MM.1S (cell line): ENCODE measurements around the gene MINDY4.

ENCODE experiments used
- DNase-seq: peaks from one replicate; pipeline ENCODE4 v3.0.0-alpha.2; 2015
- H2AFZ ChIP-seq: fragments of 300-600 bp; sonication (generic); 2 replicates; pipeline ENCODE4 v1.6.0; 2016; ENCODE audit warnings: antibody characterized with exemption, low read length
- H3F3A ChIP-seq: fragments of 300-600 bp; sonication (generic); 2 replicates; pipeline ENCODE4 v1.6.1; 2016; ENCODE audit warnings: mild to moderate bottlenecking, antibody characterized with exemption, low read length, moderate library complexity, mixed read lengths; ENCODE audit not compliant: insufficient read depth
- H3K27ac ChIP-seq: fragments of 300-600 bp; sonication (generic); 2 replicates; pipeline ENCODE4 v1.5.1; 2016; ENCODE audit warnings: mild to moderate bottlenecking, low read length
- H3K27me3 ChIP-seq: fragments of 300-600 bp; sonication (generic); replicated peaks from 2 replicates; pipeline ENCODE4 v1.6.0; 2016; ENCODE audit warnings: low read length; ENCODE audit not compliant: insufficient read depth
- H3K36me3 ChIP-seq: fragments of 300-600 bp; sonication (generic); replicated peaks from 2 replicates; pipeline ENCODE4 v1.6.1; 2016; ENCODE audit warnings: mild to moderate bottlenecking, low read length, mixed read lengths; ENCODE audit not compliant: insufficient read depth
- H3K4me1 ChIP-seq: fragments of 300-600 bp; sonication (generic); 2 replicates; pipeline ENCODE4 v1.6.1; 2016; ENCODE audit warnings: low read length, mixed read lengths
- H3K4me2 ChIP-seq: fragments of 300-600 bp; sonication (generic); 2 replicates; pipeline ENCODE4 v1.6.0; 2016; ENCODE audit warnings: low read depth, low read length
- H3K4me3 ChIP-seq: fragments of 300-600 bp; sonication (generic); 2 replicates; pipeline ENCODE4 v1.5.1; 2016; ENCODE audit warnings: low read length, mixed read lengths
- H3K79me2 ChIP-seq: fragments of 300-600 bp; sonication (generic); 2 replicates; pipeline ENCODE4 v1.6.1; 2016; ENCODE audit warnings: mixed run types, low read length, mixed read lengths
- H3K9ac ChIP-seq: fragments of 300-600 bp; sonication (generic); 2 replicates; pipeline ENCODE4 v1.6.1; 2016; ENCODE audit warnings: low read length, mixed read lengths
- H3K9me2 ChIP-seq: fragments of 300-600 bp; sonication (generic); replicated peaks from 2 replicates; pipeline ENCODE4 v1.6.1; 2016; ENCODE audit warnings: mild to moderate bottlenecking, low read length, mixed read lengths; ENCODE audit not compliant: insufficient read depth
- H3K9me3 ChIP-seq: fragments of 300-600 bp; sonication (generic); replicated peaks from 2 replicates; pipeline ENCODE4 v1.6.1; 2016; ENCODE audit warnings: mild to moderate bottlenecking, low read length, mixed read lengths; ENCODE audit not compliant: insufficient read depth
- H4K20me1 ChIP-seq: fragments of 300-600 bp; sonication (generic); 2 replicates; pipeline ENCODE4 v1.6.1; 2016; ENCODE audit warnings: mild to moderate bottlenecking, low read length, moderate library complexity, mixed read lengths; ENCODE audit not compliant: insufficient read depth
- CTCF ChIP-seq: fragments of 300-600 bp; sonication (generic); IDR thresholded peaks from 2 replicates; pipeline ENCODE4 v1.5.1; 2016; ENCODE audit warnings: antibody characterized with exemption, low read length, mixed read lengths
- EZH2 ChIP-seq: fragments of 300-600 bp; sonication (generic); optimal IDR thresholded peaks from 2 replicates; pipeline ENCODE3; 2017; ENCODE audit warnings: low read depth, mild to moderate bottlenecking, antibody characterized with exemption, low read length, mixed read lengths
- EZH2phosphoT487 ChIP-seq: fragments of 300-600 bp; sonication (generic); IDR thresholded peaks from 2 replicates; pipeline ENCODE4 v1.6.1; 2018; ENCODE audit warnings: antibody characterized with exemption, low read length

MINDY4 gene

DNA sequence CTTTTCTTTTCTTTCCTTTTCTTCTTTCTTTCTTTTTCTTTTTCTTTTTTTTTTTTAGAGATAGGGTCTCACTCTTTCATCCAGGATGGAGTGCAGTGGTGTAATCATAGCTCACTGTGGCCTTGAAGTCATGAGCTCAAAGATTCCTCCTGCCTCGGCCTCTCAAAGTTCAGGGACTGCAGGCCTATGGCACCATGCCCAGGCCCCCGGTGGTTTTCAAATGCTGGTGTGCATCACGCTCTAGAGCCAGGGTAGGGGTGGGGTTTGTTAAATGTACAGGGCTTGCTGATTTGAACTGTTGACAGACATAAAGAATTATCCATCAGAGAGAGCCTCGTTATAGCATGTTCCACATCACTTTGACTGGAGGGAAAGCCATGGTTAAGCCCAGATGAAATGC is 5.8 kb downstream of the MINDY4 start:
- H3K9ac ChIP-seq, result no peak overlapping the region
- no peaks in the 10 kb centered on the region for H3F3A ChIP-seq
- no peak for DNase-seq
- no peak overlapping the region for H3K27ac ChIP-seq
- H3K9me2 ChIP-seq, result no peaks in the 10 kb centered on the region
- H3K9me3 ChIP-seq, result no peaks in the 10 kb centered on the region
- H3K4me2 ChIP-seq, result no peak overlapping the region
- TF ChIP-seq CTCF (no peak), EZH2 (no peak), EZH2phosphoT487 (no peak)
- H3K4me3 ChIP-seq, result no peak overlapping the region
- no peaks in the 10 kb centered on the region for H3K36me3 ChIP-seq
- no peaks in the 10 kb centered on the region for H3K79me2 ChIP-seq
- no peaks in the 10 kb centered on the region for H4K20me1 ChIP-seq
- H2AFZ ChIP-seq, result no peak overlapping the region
- no peaks in the 10 kb centered on the region for H3K27me3 ChIP-seq
- no peaks in the 10 kb centered on the region for H3K4me1 ChIP-seq

DNA sequence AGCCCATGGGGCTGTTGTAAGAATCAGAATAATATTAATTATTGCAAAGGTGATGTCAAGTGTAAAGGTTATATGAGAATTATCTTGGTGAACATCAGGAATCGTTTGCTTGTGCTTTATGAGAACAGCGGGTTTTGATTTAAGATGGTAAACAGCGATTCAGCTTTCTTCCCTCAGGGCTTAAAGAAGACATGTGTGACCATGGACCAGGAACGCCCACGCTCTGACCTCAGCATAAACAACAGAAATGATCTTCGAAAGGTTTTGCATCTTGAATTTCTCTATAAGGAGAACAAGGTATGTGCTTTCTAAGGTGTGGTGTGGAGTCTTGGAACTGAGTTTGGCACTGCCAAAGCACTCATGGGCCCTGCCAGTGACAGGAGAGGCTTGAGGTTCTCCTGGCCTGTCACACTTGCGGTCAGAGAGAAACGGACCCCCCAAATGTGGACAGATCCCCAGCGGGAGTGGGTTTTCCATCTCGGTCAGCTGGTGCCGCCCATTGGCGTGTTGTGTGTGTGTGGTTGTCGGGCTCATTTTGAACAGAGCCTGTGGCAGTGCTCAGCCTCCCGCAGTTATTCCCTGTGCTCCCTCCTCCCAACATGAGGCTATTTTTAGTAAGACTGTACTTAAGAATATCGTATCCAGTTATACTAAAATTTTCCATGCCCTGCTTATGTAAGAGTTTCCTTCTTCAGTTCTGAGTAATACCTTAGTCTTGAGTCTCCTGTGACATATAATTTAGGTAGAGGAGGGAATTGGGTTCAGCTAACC is 7.2 kb downstream of the MINDY4 start:
- H3K4me2 ChIP-seq, result no peak overlapping the region
- no peak overlapping the region for H2AFZ ChIP-seq
- H3K36me3 ChIP-seq, result no peaks in the 10 kb centered on the region
- TF ChIP-seq EZH2, result no peak
- TF ChIP-seq EZH2phosphoT487, result no peak
- no peak for TF ChIP-seq CTCF
- no peaks in the 10 kb centered on the region for H3K9me3 ChIP-seq
- H3K4me3 ChIP-seq, result no peak overlapping the region
- H3K9me2 ChIP-seq, result no peaks in the 10 kb centered on the region
- H3K27me3 ChIP-seq, result no peaks in the 10 kb centered on the region
- no peak overlapping the region for H3K27ac ChIP-seq
- H3K4me1 ChIP-seq, result no peaks in the 10 kb centered on the region
- no peak for DNase-seq
- H3K9ac ChIP-seq, result no peak overlapping the region
- H3F3A ChIP-seq, result no peaks in the 10 kb centered on the region
- no peaks in the 10 kb centered on the region for H3K79me2 ChIP-seq
- H4K20me1 ChIP-seq, result no peaks in the 10 kb centered on the region

- DNase-seq, result no peak
- H2AFZ ChIP-seq, result no peak overlapping the region
- H4K20me1 ChIP-seq, result no peaks in the 10 kb centered on the region
- H3K4me1 ChIP-seq, result no peaks in the 10 kb centered on the region
- no peaks in the 10 kb centered on the region for H3K9me2 ChIP-seq
- no peak overlapping the region for H3K4me2 ChIP-seq
- no peaks in the 10 kb centered on the region for H3K9me3 ChIP-seq
- no peaks in the 10 kb centered on the region for H3K79me2 ChIP-seq
- no peak overlapping the region for H3K27ac ChIP-seq
- no peaks in the 10 kb centered on the region for H3K36me3 ChIP-seq
- H3K9ac ChIP-seq, result no peak overlapping the region
- no peaks in the 10 kb centered on the region for H3F3A ChIP-seq
- H3K27me3 ChIP-seq, result no peaks in the 10 kb centered on the region
- TF ChIP-seq CTCF (no peak), EZH2phosphoT487 (no peak), EZH2 (no peak)
- no peak overlapping the region for H3K4me3 ChIP-seq
Observed at GRCh38 chr7:30779574-30779973, 8.4 kb downstream of the MINDY4 start.
